GM12878 (cell line): ENCODE results near the gene ITPR2. TPM values are rescaled to one million over a fixed set of nuclear protein-coding genes. Genes with fewer than 3 reads are reported as not detected.

ENCODE experiments used
- BHLHE40 ChIP-seq, 2 experiments: fragments of 450-650 bp in 1 of 2; IDR thresholded peaks; 2 replicates each; pipeline ENCODE4 v1.6.1; 2011 to 2017; ENCODE audit warnings: low read depth in 2 of 2, borderline replicate concordance in 1 of 2, improper control_type of control experiment in 1 of 2, low read length in 1 of 2, mild to moderate bottlenecking in 1 of 2
- CREB1 ChIP-seq: IDR thresholded peaks from 2 replicates; pipeline ENCODE4 v1.6.1; 2012; ENCODE audit warnings: low read depth, mild to moderate bottlenecking, inconsistent platforms
- DPF2 ChIP-seq: fragments of 450-650 bp; IDR thresholded peaks from 2 replicates; pipeline ENCODE4 v1.6.1; 2017; ENCODE audit warnings: mild to moderate bottlenecking
- IKZF1 ChIP-seq: fragments of 450-650 bp; conservative IDR thresholded peaks from 2 replicates; pipeline ENCODE4 v1.6.1; 2017; ENCODE audit warnings: antibody characterized with exemption, mild to moderate bottlenecking
- IRF4 ChIP-seq: IDR thresholded peaks from 2 replicates; pipeline ENCODE4 v1.6.1; 2011; ENCODE audit warnings: low read depth, low read length
- MEF2A ChIP-seq: IDR thresholded peaks from 2 replicates; pipeline ENCODE4 v1.6.1; 2011; ENCODE audit warnings: low read depth, mild to moderate bottlenecking, low read length, moderate library complexity; ENCODE audit not compliant: insufficient read depth
- MYC ChIP-seq: IDR thresholded peaks from 2 replicates; pipeline ENCODE4 v1.6.1; 2011; ENCODE audit warnings: mild to moderate bottlenecking, low read length, moderate library complexity, inconsistent platforms; ENCODE audit not compliant: insufficient read depth, insufficient replicate concordance, insufficient read length, severe bottlenecking
- NFIC ChIP-seq: IDR thresholded peaks from 2 replicates; pipeline ENCODE4 v1.6.1; 2012; ENCODE audit warnings: low read depth, mild to moderate bottlenecking, inconsistent platforms, low read length, moderate library complexity
- POLR2AphosphoS5 ChIP-seq: IDR thresholded peaks from 2 replicates; pipeline ENCODE4 v1.6.1; 2011; ENCODE audit warnings: mild to moderate bottlenecking, low read length, inconsistent platforms
- RUNX3 ChIP-seq: IDR thresholded peaks from 2 replicates; pipeline ENCODE4 v1.6.1; 2012; ENCODE audit warnings: low read length, inconsistent platforms
- SPI1 ChIP-seq: IDR thresholded peaks from 2 replicates; pipeline ENCODE4 v1.6.1; 2011; ENCODE audit warnings: low read depth, mild to moderate bottlenecking, low read length, moderate library complexity, borderline replicate concordance; ENCODE audit not compliant: insufficient read depth
- ZBED1 ChIP-seq: IDR thresholded peaks from 2 replicates; pipeline ENCODE4 v1.6.1; 2016; ENCODE audit warnings: borderline replicate concordance
- polyA plus RNA-seq, 11 experiments: library from polyadenylated mRNA; depleted of rRNA in 4 of 11; unstranded in 6 of 11; stranded (reverse) in 5 of 11; fragments of >200 nt; fragmentation: Nextera tagmentation in 4 of 11; fragmentation: Illumina TruSeq in 1 of 11; extraction: Ambion mirVana in 4 of 11; extraction: Trizol in 1 of 11; gene quantifications; 1 replicate in 1 of 11; 2 replicates in 10 of 11; pipeline versions ENCODE4 v1.2.1 to v1.2.3, GENCODE V29; 2011 to 2016; ENCODE audit warnings: inconsistent platforms in 2 of 11, missing spikeins in 2 of 11, low read depth in 1 of 11
- total RNA-seq, 4 experiments: library from RNA; depleted of rRNA in 3 of 4; stranded (reverse); fragments of >200 nt in 3 of 4; fragmentation: Illumina TruSeq in 1 of 4; extraction: Trizol in 1 of 4; gene quantifications; 2 replicates each; pipeline versions ENCODE4 v1.2.1 to v1.2.3, GENCODE V29; 2013 to 2021
- TF ChIP-seq, protein P1 (sequence below): fragments of 450-650 bp; IDR thresholded peaks from 2 replicates; pipeline ENCODE4 v1.6.1; 2017; ENCODE audit warnings: borderline replicate concordance
- TF ChIP-seq, protein P2 (sequence below): fragments of 450-650 bp; IDR thresholded peaks from 2 replicates; pipeline ENCODE4 v1.6.1; 2016; ENCODE audit warnings: mild to moderate bottlenecking

The ITPR2 gene
- total and polyA plus RNA-seq, 10 of the 15 experiments (the other 5 are each of a cell fraction or from before 2014, with no cell fraction given): 7.5 to 76.2 (median 47.1) TPM

DNA sequence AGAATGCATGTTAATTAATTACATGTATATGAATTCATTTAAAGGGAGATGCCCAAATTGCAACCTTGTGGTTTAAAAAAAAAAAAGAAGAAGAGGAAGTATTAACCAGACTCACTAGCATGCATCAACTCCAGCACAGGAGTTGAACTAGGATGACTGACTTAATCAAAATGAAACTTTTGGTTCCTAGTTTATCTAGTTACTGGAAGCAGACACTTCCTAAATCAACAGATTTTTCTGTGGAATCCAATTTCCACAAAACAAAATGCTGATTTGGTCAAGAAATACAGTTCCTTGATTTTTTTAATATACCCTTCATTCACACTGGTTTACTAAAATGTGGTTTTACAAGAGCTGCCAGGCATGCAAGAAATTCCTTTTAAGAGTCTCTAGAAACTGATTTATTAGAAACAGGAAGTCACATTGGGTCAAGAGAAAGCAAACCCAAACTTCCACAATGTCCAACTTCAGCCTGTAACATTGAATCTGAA is 41.6 kb downstream of the ITPR2 start (continued):
- TF ChIP-seq, protein P1, sequence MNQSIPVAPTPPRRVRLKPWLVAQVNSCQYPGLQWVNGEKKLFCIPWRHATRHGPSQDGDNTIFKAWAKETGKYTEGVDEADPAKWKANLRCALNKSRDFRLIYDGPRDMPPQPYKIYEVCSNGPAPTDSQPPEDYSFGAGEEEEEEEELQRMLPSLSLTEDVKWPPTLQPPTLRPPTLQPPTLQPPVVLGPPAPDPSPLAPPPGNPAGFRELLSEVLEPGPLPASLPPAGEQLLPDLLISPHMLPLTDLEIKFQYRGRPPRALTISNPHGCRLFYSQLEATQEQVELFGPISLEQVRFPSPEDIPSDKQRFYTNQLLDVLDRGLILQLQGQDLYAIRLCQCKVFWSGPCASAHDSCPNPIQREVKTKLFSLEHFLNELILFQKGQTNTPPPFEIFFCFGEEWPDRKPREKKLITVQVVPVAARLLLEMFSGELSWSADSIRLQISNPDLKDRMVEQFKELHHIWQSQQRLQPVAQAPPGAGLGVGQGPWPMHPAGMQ: no peak
- no peak for TF ChIP-seq ZBED1
- no peak for TF ChIP-seq POLR2AphosphoS5
- 0 out of 2 replicates have a peak, but pooled peaks have one; percentile 15 for TF ChIP-seq CREB1
- TF ChIP-seq MEF2A: no peak
- TF ChIP-seq NFIC: peak; percentile 80
- no peak for TF ChIP-seq MYC
- peak; percentile 91 for TF ChIP-seq RUNX3
- peak; percentile 92 for TF ChIP-seq IKZF1
- TF ChIP-seq SPI1: peak; percentile 56
- TF ChIP-seq BHLHE40 (IDR thresholded peaks at IDR 0.05; ENCODE audit: borderline replicate concordance in 1 of 2, low read depth in 2 of 2, low read length in 1 of 2): no peak
- TF ChIP-seq IRF4: peak; percentile 49; the same call in 1 of the 2 replicates
- TF ChIP-seq, protein P2, sequence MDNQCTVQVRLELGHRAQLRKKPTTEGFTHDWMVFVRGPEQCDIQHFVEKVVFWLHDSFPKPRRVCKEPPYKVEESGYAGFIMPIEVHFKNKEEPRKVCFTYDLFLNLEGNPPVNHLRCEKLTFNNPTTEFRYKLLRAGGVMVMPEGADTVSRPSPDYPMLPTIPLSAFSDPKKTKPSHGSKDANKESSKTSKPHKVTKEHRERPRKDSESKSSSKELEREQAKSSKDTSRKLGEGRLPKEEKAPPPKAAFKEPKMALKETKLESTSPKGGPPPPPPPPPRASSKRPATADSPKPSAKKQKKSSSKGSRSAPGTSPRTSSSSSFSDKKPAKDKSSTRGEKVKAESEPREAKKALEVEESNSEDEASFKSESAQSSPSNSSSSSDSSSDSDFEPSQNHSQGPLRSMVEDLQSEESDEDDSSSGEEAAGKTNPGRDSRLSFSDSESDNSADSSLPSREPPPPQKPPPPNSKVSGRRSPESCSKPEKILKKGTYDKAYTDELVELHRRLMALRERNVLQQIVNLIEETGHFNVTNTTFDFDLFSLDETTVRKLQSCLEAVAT: 0 out of 2 replicates have a peak, but pooled peaks have one; percentile 20
- TF ChIP-seq DPF2: peak; percentile 78
